Urothelium cell line (cell line): ENCODE data around the gene JAG2.

Experiments
- DNase-seq: peaks from one replicate; pipeline ENCODE4 v3.0.0; 2011; ENCODE audit warnings: low spot score, mixed read lengths
- FAIRE-seq: peaks from 2 replicates; lab custom pipeline; 2011; peaks lifted over from hg19 to GRCh38; lab: Jason Lieb, UNC

JAG2 gene

GRCh38 chr14:105095236-105095805, 73.3 kb downstream of the JAG2 start:
- DNase-seq (no peak), FAIRE-seq (no peak)

DNA sequence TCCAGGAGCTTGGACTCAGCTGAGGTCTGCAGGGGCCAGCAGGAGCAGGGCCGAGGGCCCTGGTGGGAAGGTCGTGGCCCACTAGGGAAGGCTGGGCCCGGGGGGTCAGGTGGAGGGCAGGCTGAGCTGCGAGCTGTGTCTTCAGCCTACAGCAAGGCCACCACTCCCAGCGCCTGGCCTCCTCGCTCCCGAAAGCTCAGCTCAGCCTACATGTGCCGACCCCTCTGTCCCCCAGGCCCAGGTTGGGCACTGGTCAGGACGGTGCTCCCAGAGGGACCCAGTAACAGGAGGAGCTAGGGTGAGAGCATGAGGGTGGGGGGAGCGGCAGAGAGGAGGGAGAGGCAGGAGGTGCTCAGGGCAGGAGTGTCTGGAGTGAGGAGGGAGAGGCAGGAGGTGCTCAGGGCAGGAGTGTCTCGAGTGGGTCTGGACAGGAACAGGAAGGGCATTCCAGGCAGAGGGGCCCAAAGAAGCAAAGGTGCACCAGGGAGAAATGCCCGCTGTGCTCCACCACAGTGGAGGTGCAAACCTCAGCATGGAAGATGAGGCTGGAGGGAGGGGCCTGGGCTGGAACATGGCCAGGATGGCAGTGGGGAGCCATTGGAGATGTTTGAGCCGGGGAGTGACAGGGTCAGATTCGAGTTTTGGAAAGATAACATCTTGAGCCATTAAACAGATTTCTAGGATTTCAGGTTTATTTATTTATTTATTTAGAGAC, 74.2 kb downstream of the JAG2 start:
- no peak for DNase-seq
- FAIRE-seq = no peak

GRCh38 chr14:105093431-105094192, 75.0 kb downstream of the JAG2 start:
- DNase-seq (peak; percentile 87), FAIRE-seq (no peak)

DNA sequence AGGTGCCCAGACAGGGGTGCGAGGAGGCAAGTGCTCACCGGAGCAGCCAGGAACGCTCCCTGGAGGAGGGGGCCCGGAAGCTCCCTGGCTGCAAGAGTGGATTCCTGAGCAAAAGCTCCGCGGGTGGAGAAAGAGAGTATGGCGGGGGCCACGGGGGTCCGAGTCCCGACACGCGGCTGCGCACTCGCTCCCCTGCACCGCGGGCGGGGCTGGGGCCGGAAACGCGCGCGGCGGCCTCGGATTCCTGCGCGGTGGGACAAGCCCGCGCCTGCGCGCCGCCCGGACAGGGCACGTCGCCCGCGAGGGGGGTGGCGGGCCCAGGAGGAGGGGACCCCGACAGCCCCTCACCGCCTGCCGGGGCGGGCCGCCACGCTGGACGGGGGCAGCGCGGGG, 75.5 kb downstream of the JAG2 start:
- DNase-seq (peak; percentile 71), FAIRE-seq (no peak)

DNA sequence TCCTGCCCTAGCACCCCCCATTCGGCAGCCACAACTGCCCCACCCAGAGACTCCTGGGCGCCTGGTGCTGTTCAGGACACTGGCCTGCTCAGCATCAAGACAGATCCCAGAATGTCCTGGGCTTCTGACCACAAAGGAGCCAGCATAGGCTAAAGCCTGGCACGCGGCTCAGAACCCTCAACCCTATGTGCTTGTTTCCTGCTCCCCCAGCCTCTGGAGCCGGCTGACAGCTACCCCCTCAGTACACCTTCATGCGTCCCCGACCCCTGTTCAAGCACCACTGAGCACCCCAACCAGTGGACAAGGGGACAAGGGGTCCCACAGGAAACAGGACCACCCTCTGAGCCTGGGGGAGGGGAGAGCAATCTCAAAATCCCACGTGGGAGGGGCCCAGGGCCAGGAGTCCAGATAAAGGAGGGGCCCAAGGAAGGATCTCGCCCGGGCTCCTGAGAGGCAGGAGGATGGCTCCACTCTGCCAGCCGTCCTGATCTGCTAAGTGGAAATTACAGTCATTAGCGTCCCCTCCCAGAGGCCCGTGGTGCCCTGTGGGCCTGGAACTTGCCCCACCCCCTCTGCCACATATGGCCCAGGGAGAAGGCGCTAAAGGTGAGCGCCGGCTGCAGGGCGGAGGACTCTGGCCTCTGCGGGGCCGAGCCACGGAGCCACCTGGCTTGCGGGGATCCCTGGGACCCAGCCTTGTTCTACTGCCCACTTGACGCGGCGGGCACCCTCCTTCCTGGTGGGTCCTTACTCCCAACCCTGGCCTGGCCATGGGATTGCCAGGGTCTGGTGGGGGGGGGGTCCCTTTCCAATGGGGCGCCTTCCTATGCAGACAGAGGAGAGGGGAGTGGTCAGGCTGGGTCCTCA, 76.2 kb downstream of the JAG2 start:
- DNase-seq (no peak), FAIRE-seq (no peak)

DNA sequence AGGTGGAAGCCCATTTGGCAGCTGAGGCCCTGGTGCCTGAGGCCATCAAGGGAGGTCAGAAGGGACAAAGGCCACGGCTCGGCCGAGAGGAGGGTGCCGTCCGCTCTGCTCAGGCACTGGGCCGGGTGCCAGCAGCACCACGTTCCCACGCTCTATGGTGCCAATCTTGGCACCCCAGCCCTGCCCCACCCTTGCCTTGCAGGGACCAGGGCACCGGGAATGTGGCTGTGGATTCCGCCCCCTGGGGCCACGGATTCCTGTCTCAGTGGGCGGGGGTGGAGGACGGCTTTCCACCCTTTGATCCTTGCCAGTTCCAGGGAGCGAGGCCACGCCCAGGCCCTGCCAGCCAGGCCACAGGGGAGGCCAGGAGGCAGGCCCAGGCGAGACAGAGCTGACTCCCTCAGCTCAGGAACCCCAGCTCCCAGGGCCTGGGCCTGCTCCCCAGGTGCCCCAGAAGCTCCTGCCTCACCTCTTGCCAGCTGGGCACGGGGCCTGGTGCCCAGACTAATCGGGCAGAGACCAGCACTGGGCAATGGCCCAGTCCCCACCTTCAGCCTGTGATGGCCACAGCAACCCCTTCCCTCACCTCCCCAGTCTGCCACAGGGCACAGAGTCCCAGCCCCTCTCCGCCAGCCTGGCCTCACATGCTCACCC, 76.9 kb downstream of the JAG2 start:
- peak; percentile 80 for DNase-seq
- peak; percentile 83 for FAIRE-seq

DNA sequence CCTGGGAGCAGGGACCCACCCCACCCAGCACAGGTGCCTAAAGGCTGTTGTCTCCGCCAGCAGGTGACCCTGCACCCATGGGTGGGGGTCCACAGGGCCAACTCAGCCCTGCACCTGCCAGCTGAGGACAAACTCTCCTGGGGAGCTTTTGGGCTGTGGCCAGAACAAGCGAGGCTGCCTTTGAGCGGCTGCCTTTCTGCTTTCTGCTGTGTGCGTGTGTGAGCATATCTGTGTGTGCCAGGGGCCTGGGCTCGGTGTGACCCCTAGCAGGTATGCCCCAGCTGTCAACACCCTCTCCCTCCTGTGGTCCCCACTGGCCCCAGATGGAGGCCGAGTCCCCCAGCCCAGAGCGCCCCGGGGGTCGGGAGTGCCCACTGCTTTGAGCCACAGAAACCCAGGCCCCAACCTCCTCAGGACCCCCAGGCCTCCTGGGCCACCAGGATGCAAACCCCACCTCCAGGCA, 77.5 kb downstream of the JAG2 start:
- FAIRE-seq = no peak
- no peak for DNase-seq
